GM19193 (cell line): ENCODE measurements around the gene CCDC197.

Experiments used
- POLR2A ChIP-seq: IDR thresholded peaks from 4 replicates; pipeline ENCODE4 v1.6.1; 2011; ENCODE audit not compliant: insufficient read depth, insufficient read length; ENCODE audit errors: extremely low read depth

The CCDC197 gene

GRCh38 chr14:94051115-94051514, 54.0 kb downstream of the CCDC197 start:
- no peak for TF ChIP-seq POLR2A

DNA sequence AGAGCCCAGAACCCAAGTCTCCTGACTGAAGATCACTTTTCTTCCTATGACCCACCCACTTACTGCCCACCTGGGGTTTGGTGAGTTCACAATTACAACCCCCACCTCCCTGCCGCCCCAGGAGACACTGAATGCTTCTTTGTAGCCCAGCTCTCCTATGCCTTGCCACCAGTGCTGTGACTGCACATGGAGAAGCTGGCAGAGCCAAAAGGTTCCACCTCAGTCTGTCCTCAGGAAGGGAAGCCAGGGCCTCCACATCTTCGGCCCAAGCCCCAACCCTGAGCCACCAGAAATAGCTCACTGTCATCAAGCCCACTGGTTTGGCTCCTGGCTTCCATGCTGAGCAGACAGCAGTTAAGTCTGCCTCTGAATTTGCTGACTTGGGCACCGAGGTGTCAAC, 54.7 kb downstream of the CCDC197 start:
- TF ChIP-seq POLR2A: no peak

DNA sequence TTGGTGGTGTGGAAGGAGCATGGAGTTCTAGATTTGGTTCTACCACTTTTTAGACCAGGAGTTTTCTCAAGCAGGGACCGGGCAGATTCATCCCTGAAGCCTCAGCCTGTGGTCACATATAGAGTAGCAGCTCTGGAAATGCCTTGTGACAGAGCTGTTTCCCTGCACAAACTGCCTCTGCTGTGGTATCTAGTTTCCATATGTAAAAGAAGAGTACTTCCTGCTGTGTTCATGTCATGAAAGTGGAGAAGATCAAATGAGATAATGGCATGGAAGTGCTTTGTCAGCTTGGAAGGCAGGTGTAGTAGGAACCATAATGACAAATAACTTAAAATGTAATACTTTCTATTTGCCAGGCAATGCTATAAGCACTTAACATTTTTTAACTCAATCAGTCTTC, 55.1 kb downstream of the CCDC197 start:
- no peak for TF ChIP-seq POLR2A

DNA sequence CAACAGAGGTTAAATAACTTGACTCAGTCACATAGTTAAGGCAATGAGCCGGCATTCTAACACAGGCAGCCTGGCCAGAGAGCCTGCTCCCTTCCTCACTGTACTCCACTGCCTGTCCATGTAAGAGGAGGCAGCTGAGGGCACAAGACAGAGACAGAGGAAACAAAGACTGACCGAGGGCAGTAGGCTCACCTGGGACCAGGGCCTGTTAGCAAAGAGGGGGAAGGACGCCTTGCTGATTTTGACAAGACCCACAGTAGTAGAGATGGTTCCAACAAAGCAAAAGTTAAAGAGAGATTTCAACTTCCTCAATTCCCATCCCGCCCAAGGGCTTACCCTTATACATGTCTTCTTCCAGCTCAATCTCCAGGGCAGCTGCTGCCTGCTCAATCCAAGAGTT, 55.6 kb downstream of the CCDC197 start:
- TF ChIP-seq POLR2A: no peak

GRCh38 chr14:94054401-94054800, 57.3 kb downstream of the CCDC197 start:
- TF ChIP-seq POLR2A: no peak

DNA sequence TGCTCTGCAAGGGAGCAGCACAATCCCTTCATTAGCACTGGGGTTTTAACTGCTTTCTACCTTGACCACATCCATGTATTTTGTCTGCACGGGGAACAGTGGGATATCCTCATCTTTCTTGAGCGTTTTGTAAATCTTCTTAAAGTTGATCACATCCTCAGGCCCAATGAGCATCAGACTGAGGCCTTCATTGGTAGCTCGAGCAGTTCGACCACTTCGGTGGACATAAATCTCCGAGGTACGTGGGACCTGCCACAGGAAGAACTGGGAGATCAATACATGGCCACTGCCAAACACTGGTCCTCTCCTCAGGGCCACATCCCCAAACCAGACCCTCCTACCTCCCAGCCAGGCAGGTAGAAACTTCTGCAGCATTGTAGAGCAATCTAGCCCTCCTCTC, 57.8 kb downstream of the CCDC197 start:
- TF ChIP-seq POLR2A: no peak

DNA sequence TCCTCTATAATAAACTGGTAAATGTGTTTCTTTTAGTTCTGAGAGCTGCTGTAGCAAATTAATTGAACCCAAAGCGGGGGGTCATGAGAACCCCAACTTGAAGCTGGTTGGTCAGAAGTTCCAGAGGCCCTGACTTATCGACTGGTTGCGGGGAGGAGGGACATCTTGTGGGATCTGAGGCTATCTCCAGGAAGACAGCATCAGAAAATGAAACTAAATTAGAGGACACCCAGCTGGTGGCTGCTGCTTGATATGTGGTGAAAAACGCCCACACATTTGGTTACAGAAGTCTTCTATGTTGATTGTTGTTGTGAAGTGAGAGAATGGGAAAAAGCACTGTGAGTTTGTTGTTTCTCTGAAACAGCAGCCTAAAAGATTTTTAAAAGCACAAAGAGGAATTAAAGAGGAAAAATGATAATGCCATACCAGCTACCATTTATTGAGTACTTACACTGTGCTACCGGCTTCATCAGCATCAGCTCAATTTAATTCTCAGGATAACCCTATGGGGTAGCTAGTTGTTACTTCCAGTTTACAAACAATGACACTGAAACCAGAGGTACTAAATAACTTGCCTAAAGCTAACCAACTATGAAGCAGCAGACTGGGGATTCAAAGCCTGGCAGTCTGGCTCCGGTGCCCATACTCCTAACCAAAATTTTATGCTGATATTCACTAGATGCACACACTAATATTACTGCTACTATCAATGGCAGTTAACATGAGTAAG, 59.6 kb downstream of the CCDC197 start:
- no peak for TF ChIP-seq POLR2A

DNA sequence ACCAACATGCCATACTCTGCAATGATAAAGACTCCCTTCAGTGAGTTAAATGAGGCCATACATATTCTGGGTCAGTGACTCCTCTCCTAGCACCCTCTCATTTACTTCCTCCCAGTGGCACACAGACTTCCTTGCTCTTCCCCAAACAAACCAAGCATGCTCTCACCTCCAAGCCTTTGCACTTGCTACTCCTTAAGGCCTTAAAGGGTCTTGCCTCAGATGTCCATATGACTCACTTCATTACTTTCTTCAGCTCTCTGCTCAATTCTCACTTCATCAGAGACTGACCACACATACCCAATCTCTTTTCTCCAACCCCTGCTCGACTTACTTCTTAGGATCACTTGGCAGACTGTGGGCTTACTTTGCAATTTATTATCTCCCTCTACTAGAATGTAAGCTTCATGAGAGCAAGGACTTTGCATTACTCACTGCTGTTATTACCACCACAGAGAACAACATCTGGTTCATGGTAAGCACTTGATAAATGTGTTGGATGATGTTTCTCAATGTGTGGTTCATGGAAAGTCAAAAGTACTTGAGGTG, 61.1 kb downstream of the CCDC197 start:
- no peak for TF ChIP-seq POLR2A
